Measurements from ENCODE around the gene FAM110A. TPM values are rescaled to one million over a fixed set of nuclear protein-coding genes. Genes with fewer than 3 reads are reported as not detected.

The FAM110A gene
- total and polyA plus RNA-seq, 2 donors (not counting 1 experiment from before 2014, with no cell fraction given) = 15.6 to 18.4 TPM

- peaks cover 0 to 3% (median 0%) of the 10 kb centered on the region in 4 experiments for H3K27me3 ChIP-seq (replicated peaks in 1 of 4; ENCODE audit: control extremely low read depth in 1 of 4, control insufficient read depth in 3 of 4, insufficient read depth in 4 of 4, low read length in 3 of 4)
- no peaks in the 10 kb centered on the region for H3K36me3 ChIP-seq (replicated peaks in 1 of 2; ENCODE audit: control extremely low read depth in 1 of 2, control insufficient read depth in 1 of 2, extremely low read depth in 1 of 2, insufficient read depth in 2 of 2, low read length in 1 of 2)
- ChIA-PET POLR2A (no interaction called here), CTCF (interaction anchor here (0.5 kb wide), 1 partner anchor 49 kb away, joined by 3 read pairs; no protein-coding TSS in a partner anchor)
- H3K4me2 ChIP-seq (replicated peaks; ENCODE audit: low read depth, low read length, poor library complexity, severe bottlenecking) = no peak overlapping the region
- no peak overlapping the region for H3K27ac ChIP-seq (ENCODE audit: low read length in 2 of 2)
- TF ChIP-seq EZH2 (IDR thresholded peaks at IDR 0.05; ENCODE audit: borderline replicate concordance, insufficient read depth, low read depth, low read length, poor library complexity, severe bottlenecking) = no peak
- TF ChIP-seq CTCF (IDR thresholded peaks at IDR 0.05) = no peak
- H3K9me3 ChIP-seq (ENCODE audit: control extremely low read depth in 1 of 3, control insufficient read depth in 2 of 3, insufficient read depth in 1 of 3, low read length in 2 of 3) = no peaks in the 10 kb centered on the region
- WGBS (ENCODE audit: insufficient coverage) = 97% methylated on average over 6 of the region's 9 CpGs
- Mint-ChIP-seq H3K4me1 (no peaks in the 10 kb centered on the region), H3K9me3 (ENCODE audit: insufficient read depth) (no peaks in the 10 kb centered on the region), H3K4me3 (no peak overlapping the region), H3K27me3 (peaks cover 14% of the 10 kb centered on the region), H3K27ac (no peak overlapping the region)
- no peak overlapping the region for H3K4me3 ChIP-seq (ENCODE audit: control extremely low read depth in 1 of 5, extremely low read depth in 1 of 5, insufficient read depth in 1 of 5, low read depth in 2 of 5, low read length in 4 of 5)
- no peaks in the 10 kb centered on the region for H3K79me2 ChIP-seq (ENCODE audit: control insufficient read depth, insufficient read depth, low read length)
- intact Hi-C loops (cut with micrococcal nuclease) = no loop called here
- H2AFZ ChIP-seq (ENCODE audit: insufficient read depth, low read depth, low read length, poor library complexity, severe bottlenecking) = no peak overlapping the region
- no peak for DNase-seq
- no peak for ATAC-seq (ENCODE audit: low read depth)
- no peaks in the 10 kb centered on the region for H3K4me1 ChIP-seq (ENCODE audit: control insufficient read depth in 2 of 2, insufficient read depth in 2 of 2, low read length in 2 of 2)
- no peak overlapping the region for H3K9ac ChIP-seq (ENCODE audit: low read length)
- H4K20me1 ChIP-seq (ENCODE audit: control insufficient read depth, insufficient read depth, low read length, poor library complexity, severe bottlenecking) = no peaks in the 10 kb centered on the region
Measured at GRCh38 chr20:868279-868678, 34.8 kb downstream of the FAM110A start.

GRCh38 chr20:869606-870005 lies 36.1 kb downstream of the FAM110A start:
- H3K4me2 ChIP-seq (replicated peaks; ENCODE audit: low read depth, low read length, poor library complexity, severe bottlenecking) = no peak overlapping the region
- no peak overlapping the region for H3K9ac ChIP-seq (ENCODE audit: low read length)
- DNase-seq = no peak
- CTCF ChIA-PET = interaction anchor here (1.7 kb wide), 1 partner anchor 86 kb away, joined by 4 read pairs; no protein-coding TSS in a partner anchor
- POLR2A ChIA-PET = no interaction called here
- H3K36me3 ChIP-seq (replicated peaks in 1 of 2; ENCODE audit: control extremely low read depth in 1 of 2, control insufficient read depth in 1 of 2, extremely low read depth in 1 of 2, insufficient read depth in 2 of 2, low read length in 1 of 2) = no peaks in the 10 kb centered on the region
- intact Hi-C loops (cut with micrococcal nuclease) = no loop called here
- Mint-ChIP-seq H3K4me3 (no peak overlapping the region), H3K27ac (no peak overlapping the region), H3K4me1 (no peaks in the 10 kb centered on the region), H3K9me3 (ENCODE audit: insufficient read depth) (no peaks in the 10 kb centered on the region), H3K27me3 (peaks cover 14% of the 10 kb centered on the region)
- no peaks in the 10 kb centered on the region for H3K9me3 ChIP-seq (ENCODE audit: control extremely low read depth in 1 of 3, control insufficient read depth in 2 of 3, insufficient read depth in 1 of 3, low read length in 2 of 3)
- H3K79me2 ChIP-seq (ENCODE audit: control insufficient read depth, insufficient read depth, low read length) = no peaks in the 10 kb centered on the region
- no peak overlapping the region for H3K27ac ChIP-seq (ENCODE audit: low read length in 2 of 2)
- no peak for ATAC-seq (ENCODE audit: low read depth)
- H4K20me1 ChIP-seq (ENCODE audit: control insufficient read depth, insufficient read depth, low read length, poor library complexity, severe bottlenecking) = no peaks in the 10 kb centered on the region
- H3K4me3 ChIP-seq (ENCODE audit: control extremely low read depth in 1 of 5, extremely low read depth in 1 of 5, insufficient read depth in 1 of 5, low read depth in 2 of 5, low read length in 4 of 5) = no peak overlapping the region
- H3K4me1 ChIP-seq (ENCODE audit: control insufficient read depth in 2 of 2, insufficient read depth in 2 of 2, low read length in 2 of 2) = no peaks in the 10 kb centered on the region
- no peak for TF ChIP-seq EZH2 (IDR thresholded peaks at IDR 0.05; ENCODE audit: borderline replicate concordance, insufficient read depth, low read depth, low read length, poor library complexity, severe bottlenecking)
- no peak for TF ChIP-seq CTCF (IDR thresholded peaks at IDR 0.05)
- no peak overlapping the region for H2AFZ ChIP-seq (ENCODE audit: insufficient read depth, low read depth, low read length, poor library complexity, severe bottlenecking)
- H3K27me3 ChIP-seq (replicated peaks in 1 of 4; ENCODE audit: control extremely low read depth in 1 of 4, control insufficient read depth in 3 of 4, insufficient read depth in 4 of 4, low read length in 3 of 4) = peaks cover 0 to 3% (median 0%) of the 10 kb centered on the region in 4 experiments
- 86% methylated on average over 4 of the region's 5 CpGs for WGBS (ENCODE audit: insufficient coverage)

Data from B cell (primary cell).